IPS-11a (cell line): ENCODE results near the gene IGFBP5.

Experiments
- H3K4me3 ChIP-seq: one replicate; pipeline ENCODE4 v1.5.1; 2013; ENCODE audit warnings: low read depth, low read length, control low read depth

Gene IGFBP5

DNA sequence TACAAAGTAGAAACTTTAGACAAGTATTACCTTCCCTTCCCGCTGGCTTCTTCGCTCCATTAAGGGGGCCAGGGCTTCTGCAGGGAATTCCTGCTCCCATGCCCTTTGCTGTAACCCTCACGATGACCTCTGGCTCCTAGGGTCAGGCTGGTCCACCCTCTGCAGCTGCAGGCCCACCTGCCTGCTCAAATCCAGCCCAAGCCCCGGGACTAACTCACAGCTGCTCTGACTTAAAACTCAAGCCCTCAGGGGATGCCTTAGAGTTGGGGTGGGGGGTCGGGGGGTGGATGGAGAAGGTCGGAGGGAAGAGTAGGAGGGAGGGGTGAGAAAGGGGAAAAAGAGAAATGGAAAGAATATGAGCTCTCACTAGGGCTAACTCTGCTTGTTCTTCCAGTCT, 4.9 kb downstream of the IGFBP5 start:
- H3K4me3 ChIP-seq = no peak overlapping the region

DNA sequence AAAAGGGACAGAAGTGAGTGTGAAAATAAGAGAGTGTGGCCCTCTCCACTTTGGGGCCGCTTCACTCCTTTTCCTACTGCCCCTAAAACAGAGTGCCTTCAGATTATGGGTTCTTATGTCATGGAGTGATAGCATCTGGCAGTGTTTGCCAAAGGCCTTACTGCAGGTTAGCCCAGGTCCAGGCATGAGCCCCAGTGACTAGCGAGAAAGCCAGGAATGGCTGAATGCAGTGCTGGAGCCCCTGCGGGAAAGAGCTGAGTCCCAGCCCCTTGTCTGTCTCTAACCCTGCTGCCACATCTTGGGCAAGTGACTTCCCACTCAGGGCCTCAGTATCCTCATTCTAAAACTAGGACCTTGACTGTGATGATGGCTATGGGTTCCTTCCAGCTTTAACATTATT, 6.0 kb downstream of the IGFBP5 start:
- H3K4me3 ChIP-seq = no peak overlapping the region

DNA sequence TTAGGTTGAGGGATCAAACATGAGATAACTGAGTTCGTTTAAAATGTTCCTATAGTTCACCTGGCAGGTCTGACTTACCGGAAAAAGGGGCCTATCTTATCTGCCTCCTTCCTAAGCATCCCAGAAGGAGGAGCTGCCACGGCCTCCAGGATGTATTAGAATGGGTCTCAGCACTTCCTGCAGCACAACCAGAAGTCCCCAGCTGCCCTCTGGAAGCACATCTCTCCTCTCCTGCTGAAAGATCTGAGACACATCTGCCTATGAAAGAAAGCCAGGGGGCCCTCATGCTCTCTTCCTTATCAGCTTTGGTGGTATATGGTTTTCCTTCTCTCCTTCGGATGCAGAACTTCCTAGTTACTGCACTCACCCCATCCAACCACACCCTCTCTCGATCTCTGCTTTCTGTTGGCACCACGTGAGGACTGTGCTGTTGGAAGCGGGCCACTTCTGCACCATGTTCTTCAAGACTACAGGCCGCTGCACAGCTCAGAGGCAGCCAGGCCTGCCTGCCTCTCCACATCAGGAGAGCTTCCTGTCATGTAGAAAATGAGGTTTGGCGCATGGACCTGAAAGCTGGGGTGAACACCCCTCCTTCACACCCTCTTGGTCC, 6.5 kb downstream of the IGFBP5 start:
- no peak overlapping the region for H3K4me3 ChIP-seq

DNA sequence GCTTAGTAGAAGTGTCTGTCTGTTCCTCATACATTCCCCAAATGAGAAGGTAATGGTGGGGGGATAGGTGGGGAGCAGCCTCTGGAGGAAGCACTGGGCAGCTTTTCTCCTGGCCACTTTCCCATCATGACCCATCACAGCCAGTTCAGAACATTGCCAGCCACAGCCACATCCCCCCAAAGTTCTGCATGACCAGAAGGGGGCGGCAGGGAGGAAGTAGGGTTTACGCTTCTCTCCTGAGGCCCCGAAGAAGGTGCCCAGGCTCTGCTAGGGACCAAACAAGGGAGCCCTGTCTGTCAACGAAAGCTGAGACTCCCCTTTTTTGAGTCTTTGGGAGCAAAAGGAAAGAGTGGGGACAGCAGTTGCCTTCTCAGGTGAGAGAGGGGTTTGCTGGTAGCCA, 7.7 kb downstream of the IGFBP5 start:
- H3K4me3 ChIP-seq = no peak overlapping the region

DNA sequence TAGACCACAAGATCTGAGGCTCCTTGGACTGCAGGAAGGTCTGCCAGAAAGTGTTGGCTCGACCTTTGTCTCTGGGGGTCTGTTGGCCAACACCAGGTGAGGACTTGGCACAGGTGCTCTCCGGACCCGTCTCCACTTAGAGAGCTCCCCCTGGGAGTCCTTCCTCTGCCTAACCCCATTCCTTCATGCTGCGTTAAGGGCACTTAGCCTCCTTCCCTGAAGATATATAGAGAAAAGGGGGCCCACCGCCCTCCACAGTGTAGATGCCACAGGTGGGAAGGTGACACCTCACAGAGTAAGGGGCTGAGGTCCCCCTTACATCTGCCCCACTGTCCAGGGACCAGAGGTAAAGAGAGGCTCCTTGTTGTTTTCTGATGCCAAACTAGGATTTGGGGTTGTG, 8.2 kb downstream of the IGFBP5 start:
- no peak overlapping the region for H3K4me3 ChIP-seq

DNA sequence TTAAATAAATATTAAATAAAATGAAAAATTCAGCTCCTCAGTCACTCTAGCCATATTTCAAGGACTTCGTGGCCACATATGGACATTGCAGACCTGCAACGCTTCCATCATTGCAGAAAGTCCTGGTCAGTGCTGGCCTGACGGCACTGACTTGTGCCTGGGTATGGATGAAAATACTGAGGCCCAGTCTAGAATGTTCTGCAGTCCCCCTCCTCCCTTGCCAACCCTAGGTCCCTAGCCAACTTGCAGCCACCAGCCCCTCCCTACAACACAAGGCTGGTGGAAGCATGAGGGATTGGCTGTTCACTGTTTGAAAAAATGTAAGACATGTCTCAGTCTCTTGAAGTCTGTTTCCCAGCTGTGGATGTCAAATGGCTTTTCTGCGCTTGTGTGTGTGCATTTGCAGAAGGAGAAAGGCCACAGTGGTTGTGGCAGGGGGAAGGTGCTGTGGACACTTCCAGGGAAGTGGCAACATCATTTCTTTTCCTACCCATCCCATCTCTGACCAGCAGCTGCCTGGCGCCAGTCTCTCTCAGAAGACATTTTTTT, 9.9 kb downstream of the IGFBP5 start:
- no peak overlapping the region for H3K4me3 ChIP-seq

DNA sequence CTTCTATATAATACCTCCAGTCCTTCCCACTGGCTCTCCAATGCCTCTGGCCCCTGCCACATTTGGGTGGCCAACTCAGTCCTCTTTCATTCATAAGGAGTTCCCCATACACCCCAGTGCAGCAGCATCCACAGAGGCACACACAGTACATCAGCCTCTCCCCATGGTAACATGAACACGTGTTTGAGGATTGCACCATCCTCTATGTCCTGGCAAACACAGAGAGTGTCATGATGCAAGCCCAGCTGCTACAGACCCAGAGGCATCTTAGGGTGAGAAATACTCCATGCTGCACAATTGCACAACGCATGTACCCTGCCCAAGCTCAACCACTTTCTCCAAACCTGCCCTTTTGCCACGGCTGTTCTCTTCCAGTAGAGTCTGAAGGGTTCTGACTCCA, 11.5 kb downstream of the IGFBP5 start:
- no peak overlapping the region for H3K4me3 ChIP-seq

DNA sequence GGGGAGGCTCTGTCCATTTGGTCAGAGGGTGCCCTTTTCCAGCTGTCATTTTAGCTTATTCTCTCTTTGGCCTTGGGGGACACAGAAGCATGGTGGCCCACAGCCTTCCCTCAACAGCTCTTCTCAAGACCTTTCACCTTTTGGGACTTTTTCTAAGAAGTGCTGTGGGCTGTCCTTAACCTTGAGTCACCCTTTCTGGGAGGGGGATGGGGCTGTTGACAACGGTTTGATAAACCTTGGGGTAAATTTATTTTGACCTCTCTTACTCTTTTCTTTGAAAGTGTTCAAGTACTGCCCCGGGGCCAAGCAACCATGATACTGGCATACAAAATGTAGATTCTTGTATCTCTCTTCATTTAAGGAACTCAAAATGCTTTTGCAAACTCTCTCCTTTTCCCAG, 13.7 kb downstream of the IGFBP5 start:
- H3K4me3 ChIP-seq = no peak overlapping the region

DNA sequence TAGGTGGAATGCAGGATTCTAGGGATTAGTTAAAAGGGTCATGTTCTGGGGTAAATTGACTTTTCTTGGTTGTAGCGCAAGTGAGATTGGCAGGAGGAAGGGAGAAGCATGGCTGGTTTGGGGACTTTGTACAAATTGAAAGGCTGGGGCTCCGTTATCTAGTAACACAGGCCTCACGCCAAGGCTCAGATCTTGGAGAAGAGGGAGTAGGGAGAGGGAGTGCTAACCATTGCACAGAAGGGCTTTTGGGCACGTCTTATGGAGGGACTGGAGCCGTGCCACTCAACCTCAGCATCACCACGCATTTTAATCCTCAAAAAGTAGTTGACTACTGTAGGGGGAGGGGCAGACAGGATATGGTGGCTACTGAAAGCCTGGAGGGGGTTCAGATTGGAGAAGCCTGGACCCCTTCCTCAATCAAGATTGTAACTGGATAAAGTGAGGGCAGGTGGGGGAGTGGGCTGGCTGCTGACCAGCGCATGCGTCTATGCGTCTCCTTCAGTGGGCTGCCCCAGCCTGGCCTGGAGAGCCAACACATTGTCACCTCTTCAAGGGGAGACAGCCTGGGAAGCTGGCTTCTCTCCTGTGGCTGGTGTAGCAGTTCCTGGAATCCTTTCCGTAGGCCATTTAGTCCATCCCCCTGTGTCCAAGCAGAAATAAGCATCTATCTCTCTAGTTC, 14.3 kb downstream of the IGFBP5 start:
- H3K4me3 ChIP-seq = no peak overlapping the region

DNA sequence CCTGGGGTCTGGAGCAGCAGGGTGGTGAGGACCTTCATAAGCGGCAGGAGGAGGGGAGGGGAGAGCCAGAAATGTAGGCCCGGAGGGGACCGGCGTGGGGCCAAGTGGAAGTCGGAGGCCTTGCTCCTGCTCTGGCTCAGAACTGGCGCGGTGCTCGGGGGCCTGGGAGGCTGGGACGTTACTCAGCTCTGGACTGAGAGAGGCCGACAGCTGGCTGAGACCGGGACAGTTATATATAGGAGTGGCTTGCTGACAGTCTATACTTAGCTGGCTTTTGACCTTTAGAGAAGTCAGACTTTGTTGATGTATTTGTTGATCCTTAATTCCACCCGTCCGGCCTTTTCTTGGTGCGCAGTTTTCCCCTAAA, 15.7 kb downstream of the IGFBP5 start:
- H3K4me3 ChIP-seq = no peak overlapping the region

DNA sequence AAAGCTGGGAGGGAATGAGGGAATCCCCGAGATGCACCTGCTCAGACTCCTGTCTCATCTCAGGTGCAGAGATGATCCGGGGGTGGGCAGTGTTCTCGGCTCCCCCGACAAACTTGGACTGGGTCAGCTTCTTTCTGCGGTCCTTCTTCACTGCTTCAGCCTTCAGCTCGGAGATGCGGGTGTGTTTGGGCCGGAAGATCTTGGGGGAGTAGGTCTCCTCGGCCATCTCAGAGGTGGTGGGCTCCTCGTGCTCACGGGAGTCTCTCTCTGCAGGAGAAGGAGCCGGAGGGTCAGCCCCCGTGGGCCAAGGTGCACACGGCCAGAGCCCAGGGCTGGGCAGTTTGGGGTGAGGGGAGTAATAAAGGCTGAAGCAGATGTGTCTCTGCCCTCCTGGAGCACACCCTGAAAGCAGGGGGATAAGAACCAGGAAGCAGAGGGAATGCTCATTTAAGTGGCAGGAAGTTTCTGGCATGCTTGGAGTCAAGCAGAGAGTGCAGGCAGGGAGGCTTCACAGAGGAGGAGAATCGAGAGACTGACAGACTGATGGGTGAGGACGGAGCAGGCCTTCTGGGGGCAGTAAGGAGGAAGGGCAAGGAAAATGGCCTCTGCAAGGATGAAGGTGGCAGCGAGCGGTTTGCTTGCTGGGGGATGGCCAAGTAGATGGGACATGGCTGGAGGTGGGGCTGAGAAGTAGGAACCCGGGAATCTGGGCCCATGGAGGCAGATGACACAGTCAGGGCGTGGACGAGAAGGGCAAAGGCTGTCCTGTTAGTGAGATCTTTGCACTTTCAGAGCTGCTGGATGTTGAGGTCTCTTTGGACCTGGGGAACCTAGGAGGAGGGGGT, 16.3 kb downstream of the IGFBP5 start:
- H3K4me3 ChIP-seq = no peak overlapping the region

DNA sequence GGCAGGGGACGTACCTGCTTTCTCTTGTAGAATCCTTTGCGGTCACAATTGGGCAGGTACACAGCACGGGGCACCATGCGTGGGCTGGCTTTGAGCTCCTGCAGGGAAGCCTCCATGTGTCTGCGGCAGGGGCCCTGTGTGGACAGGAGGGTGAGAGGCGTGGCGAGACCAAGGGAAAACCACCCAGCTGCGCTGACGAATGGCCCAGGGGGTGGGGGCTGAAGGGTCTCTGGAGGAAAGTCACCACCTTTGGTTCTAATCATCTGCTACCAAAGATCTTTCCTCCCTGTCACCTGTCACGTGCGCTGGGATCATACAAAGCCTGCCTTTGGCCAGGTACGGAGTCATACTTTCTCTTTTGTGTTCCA, 17.3 kb downstream of the IGFBP5 start:
- H3K4me3 ChIP-seq = no peak overlapping the region

DNA sequence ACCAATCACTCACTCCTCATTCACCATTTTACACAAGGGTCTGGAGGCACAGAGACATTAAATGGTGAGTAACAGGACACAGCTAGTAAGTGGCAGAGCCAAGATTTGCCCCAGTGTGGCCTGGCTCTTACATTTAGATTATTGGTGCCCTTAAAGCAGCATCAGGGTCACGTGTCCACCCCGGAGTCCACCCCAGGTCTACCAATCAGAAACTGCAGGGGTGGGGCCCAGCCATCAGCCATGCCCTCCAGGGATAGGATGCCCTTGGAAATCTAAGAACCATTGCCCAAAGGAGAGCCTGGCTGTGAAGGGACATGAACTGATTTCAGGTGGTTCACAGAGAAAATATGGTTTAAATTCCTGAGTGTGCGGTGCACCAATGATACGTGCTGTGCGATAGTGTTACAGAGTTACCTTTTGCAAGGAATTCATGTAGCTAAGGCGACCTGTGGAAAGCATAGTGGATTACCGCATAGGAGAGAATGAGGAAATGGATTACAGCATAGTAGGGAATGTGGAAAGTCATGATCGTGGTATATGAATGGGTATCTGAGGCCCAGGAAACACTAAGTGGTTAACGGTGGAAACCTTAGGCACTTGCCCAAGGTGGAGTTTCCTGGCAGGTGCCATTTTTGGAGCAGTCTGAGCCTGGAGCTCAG, 17.8 kb downstream of the IGFBP5 start:
- no peak overlapping the region for H3K4me3 ChIP-seq

DNA sequence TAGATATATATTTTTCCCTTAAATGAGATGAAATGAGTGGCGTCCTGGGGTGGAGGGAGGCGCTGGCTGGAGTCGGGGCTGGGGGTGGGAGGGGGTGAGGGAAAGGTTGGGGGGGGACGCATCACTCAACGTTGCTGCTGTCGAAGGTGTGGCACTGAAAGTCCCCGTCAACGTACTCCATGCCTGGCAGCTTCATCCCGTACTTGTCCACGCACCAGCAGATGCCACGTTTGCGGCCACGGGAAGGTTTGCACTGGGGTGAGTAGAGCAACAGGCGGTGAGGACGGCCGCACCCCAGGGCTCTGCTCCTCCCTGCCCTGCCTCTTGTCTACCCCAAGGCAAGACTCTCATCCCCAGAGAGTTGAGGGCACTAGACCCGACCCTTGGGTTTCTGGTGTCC, 18.7 kb downstream of the IGFBP5 start:
- no peak overlapping the region for H3K4me3 ChIP-seq

DNA sequence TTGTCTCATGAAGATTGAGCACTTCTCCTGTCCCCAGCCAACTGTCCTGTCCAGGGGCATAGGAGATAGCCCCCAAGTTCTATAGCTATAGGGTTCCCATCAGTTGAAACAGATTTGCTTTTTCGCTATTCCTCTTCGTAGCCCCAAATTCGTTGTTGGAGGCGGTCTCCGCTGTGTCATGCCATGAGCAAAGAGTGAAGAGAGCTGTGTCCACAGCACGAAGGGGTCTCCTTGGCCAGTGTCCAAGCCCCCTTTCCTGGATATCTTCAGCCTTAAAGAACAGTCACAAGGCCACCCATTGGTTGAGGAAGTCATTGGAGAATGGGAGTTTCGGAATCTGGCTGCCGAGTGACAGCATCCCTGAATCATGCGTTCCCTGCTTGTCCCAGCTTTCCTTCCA, 21.0 kb downstream of the IGFBP5 start:
- H3K4me3 ChIP-seq = no peak overlapping the region

DNA sequence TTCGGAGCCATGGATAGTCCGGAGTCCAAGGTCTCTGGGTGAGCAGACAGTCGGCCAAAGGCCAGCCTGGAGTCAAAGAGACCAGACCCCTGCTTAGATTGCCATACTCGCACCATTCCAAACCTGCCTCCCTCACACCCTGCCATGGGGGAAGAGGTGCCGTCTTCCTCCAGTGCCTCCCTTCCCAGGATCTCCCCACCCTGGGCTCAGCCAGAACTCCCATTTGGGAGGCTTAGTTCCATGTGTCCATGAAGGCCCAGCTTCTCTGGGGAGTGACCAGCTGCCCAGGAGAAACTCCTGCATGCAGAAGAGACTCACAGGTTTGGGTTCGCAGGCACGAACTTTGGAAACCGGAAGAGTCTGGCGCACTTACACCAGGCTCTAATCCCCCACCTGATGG, 21.7 kb downstream of the IGFBP5 start:
- H3K4me3 ChIP-seq = no peak overlapping the region

DNA sequence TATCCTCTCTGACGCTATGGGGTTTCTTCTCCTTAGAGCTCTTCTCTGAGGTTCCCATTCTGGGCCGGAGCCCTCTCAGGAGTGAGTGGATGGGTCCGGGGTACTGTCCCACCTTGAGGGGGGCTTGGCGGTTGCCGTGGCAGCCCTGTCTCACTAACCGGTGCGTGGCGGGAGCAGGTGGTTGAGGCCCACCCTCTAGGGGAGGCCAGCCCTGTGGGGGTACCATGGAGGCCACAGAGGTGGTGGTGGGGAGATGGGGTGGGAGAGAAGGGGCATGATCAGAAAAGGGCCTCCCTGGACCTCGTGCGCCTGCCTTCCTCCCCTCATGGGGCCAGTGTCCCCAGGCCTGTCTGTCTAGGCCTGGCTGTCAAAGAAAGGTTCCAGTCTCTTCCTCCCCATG, 22.3 kb downstream of the IGFBP5 start:
- no peak overlapping the region for H3K4me3 ChIP-seq

DNA sequence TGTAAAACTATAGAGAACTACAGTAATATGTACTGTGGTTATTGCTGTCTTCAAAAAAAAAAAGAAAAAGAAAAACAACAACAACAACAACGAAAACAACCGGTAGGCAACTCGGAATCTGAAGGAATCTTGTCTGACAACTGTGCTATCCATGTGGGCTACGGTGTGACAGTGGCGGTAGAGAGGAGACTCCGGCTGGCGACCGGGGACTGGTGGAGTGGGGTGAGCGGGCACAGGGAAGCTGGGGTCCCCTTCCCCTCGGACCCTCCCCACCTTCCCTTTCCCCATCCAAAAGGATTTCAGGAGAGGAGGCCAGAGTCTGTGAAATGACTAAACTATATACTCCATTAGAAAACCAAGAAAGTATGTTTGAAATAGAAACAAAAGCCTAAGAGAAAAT, 22.9 kb downstream of the IGFBP5 start:
- H3K4me3 ChIP-seq = no peak overlapping the region

DNA sequence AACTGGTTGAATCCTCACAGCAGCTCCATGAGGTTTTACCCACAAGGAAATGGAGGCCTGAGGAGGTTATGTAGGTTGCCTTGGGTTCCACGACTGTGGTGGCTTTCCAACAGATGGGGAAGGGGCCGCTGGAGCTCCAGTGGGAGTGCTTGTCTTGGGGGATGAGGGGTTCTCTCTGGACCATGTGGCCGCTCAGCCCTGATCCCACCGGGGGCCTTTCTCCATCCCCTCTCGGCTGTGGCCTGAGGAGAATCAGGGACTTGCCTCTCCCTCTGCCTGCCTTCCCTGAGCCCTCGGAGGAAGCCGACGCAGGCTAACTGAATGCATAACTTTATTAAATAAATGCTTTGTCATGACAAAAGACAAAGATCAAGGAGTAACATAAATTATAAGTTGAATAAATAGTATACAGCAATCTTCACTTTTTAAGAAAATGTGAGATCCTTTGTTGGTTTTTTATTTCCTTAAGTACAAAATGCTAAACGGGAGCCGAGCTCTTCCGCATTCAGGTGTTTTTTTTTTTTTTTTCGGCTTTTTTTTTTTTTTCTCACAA, 23.5 kb downstream of the IGFBP5 start:
- H3K4me3 ChIP-seq = no peak overlapping the region

DNA sequence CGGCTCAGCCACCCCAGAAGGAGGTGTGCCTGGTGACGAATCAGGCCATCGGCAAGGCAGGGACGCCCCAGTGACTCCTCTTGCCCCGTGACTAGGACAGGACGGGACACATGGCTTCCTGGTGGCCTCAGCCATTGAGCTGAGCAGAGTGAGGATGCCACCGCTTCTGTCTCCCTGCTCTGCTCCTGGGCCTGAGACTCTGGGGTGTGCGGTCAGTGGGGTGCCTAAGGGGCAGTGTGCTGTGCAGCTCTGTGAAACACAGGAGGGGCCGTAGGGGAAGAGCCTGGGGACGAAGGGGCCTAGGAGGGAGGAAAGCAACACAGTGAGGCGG, 24.3 kb downstream of the IGFBP5 start:
- H3K4me3 ChIP-seq = no peak overlapping the region
